ENCODE measurements around the gene CDHR5.
"Not testable (repeated sequence)": the region's sequence is repeated elsewhere in the genome, so short reads cannot be mapped to it uniquely, and the experiment has no call there.

CDHR5 gene

DNA sequence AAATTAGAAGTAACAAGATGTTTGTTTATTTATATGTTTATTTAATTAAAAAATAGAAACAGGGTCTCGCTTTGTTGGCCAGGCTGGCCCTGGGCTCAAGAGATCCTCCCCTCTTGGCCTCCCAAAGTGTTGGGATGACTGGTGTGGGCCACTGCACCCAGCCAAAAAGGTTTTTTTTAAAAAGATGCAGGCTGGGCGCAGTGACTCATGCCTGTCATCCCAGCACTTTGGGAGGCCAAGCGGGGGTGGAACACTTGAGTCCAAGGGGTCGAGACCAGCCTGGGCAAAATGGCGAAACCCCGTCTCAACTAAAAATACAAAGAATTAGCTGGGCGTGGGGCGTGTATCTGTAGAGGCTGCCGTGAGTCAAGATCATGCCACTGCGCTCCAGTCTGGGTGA lies 25.7 kb upstream of the CDHR5 start:
- no peak overlapping the region for H2BK120ac ChIP-seq (ENCODE audit: low read depth, low read length)
- H3K9ac ChIP-seq (ENCODE audit: low read length), result no peak overlapping the region
- no peak overlapping the region for H2BK15ac ChIP-seq (replicated peaks; ENCODE audit: low read depth)
- H3K4me3 ChIP-seq (ENCODE audit: low read length), result no peak overlapping the region
- no peak overlapping the region for H4K5ac ChIP-seq (ENCODE audit: low read length)
- H2AK5ac ChIP-seq (ENCODE audit: low read length), result no peak overlapping the region
- H3K56ac ChIP-seq (ENCODE audit: low read length), result no peak overlapping the region
- WGBS (ENCODE audit: extremely low coverage, insufficient coverage, low lambda C conversion rate), result no CpG with 5 or more reads among the region's 10 CpGs
- H3K79me1 ChIP-seq (ENCODE audit: low read length), result no peaks in the 10 kb centered on the region
- H3K4me2 ChIP-seq (ENCODE audit: low read length), result no peak overlapping the region
- no peak overlapping the region for H3K18ac ChIP-seq (ENCODE audit: low read length)
- H4K8ac ChIP-seq (ENCODE audit: low read depth, low read length), result no peak overlapping the region
- no peak overlapping the region for H3K27ac ChIP-seq (ENCODE audit: low read depth, low read length)
- no peak overlapping the region for H3K4ac ChIP-seq (ENCODE audit: low read depth, low read length)
- DNase-seq, result no peak
- no peaks in the 10 kb centered on the region for H3K36me3 ChIP-seq (ENCODE audit: control insufficient read depth, insufficient read depth, low read length)
- H2BK5ac ChIP-seq (ENCODE audit: low read length), result no peak overlapping the region
- no peaks in the 10 kb centered on the region for H3K79me2 ChIP-seq (ENCODE audit: control insufficient read depth, insufficient read depth, low read length)
- no peaks in the 10 kb centered on the region for H3K4me1 ChIP-seq (ENCODE audit: control insufficient read depth, low read depth, low read length)
- H3K23ac ChIP-seq (ENCODE audit: low read length), result no peak overlapping the region
- H3K27me3 ChIP-seq (ENCODE audit: insufficient read depth, low read length, poor library complexity), result no peaks in the 10 kb centered on the region

DNA sequence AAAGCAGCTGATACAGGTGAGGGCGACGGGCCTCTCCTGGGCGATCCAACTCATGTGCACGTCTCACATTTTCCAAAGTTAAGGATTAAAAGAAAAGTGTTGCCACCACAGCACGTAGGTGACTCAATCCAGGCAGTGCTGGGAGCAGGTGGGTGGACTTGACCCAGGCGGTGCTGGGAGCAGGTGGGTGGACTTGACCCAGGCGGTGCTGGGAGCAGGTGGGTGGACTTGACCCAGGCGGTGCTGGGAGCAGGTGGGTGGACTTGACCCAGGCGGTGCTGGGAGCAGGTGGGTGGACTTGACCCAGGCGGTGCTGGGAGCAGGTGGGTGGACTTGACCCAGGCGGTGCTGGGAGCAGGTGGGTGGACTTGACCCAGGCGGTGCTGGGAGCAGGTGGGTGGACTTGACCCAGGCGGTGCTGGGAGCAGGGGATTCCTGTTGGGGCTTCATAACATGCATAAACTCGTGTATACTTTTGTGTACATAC lies 23.0 kb upstream of the CDHR5 start:
- H3K36me3 ChIP-seq (ENCODE audit: control insufficient read depth, insufficient read depth, low read length); DNase-seq; H3K79me2 ChIP-seq (ENCODE audit: control insufficient read depth, insufficient read depth, low read length); H4K5ac ChIP-seq (ENCODE audit: low read length); H3K18ac ChIP-seq (ENCODE audit: low read length); H3K4me3 ChIP-seq (ENCODE audit: low read length); H4K8ac ChIP-seq (ENCODE audit: low read depth, low read length); H3K27me3 ChIP-seq (ENCODE audit: insufficient read depth, low read length, poor library complexity); H3K4me1 ChIP-seq (ENCODE audit: control insufficient read depth, low read depth, low read length); H2BK120ac ChIP-seq (ENCODE audit: low read depth, low read length); H3K4ac ChIP-seq (ENCODE audit: low read depth, low read length); H3K4me2 ChIP-seq (ENCODE audit: low read length); H2BK5ac ChIP-seq (ENCODE audit: low read length); H2AK5ac ChIP-seq (ENCODE audit: low read length); H3K79me1 ChIP-seq (ENCODE audit: low read length); H3K9ac ChIP-seq (ENCODE audit: low read length); H3K23ac ChIP-seq (ENCODE audit: low read length); H3K27ac ChIP-seq (ENCODE audit: low read depth, low read length); H2BK15ac ChIP-seq (replicated peaks; ENCODE audit: low read depth); H3K56ac ChIP-seq (ENCODE audit: low read length): not testable (repeated sequence)
- no CpG with 5 or more reads among the region's 14 CpGs for WGBS (ENCODE audit: extremely low coverage, insufficient coverage, low lambda C conversion rate)

DNA sequence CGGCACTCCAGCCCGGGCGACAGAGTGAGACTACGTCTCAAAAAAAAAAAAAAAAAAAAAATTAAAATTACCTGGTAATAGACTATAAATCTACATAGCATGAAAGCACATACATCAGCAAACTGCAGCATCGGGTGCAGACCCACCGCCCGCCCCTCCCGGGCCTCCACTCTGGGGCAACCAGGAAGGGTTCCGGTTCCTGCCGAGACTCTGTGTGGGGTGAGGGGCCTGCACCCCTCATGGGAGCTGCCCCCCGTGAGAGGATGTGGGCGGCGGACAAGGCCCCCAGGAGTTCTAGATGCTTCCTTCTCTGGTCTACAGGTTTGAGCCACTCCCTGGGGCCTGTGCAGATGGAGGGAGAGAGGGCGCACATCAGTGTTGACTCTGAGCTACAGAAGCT lies 21.5 kb upstream of the CDHR5 start:
- Histone ChIP-seq H3K18ac (ENCODE audit: low read length) (no peak overlapping the region), H2BK120ac (ENCODE audit: low read depth, low read length) (no peak overlapping the region), H3K4me3 (ENCODE audit: low read length) (no peak overlapping the region), H3K9ac (ENCODE audit: low read length) (no peak overlapping the region), H3K27ac (ENCODE audit: low read depth, low read length) (no peak overlapping the region), H3K4me1 (ENCODE audit: control insufficient read depth, low read depth, low read length) (no peaks in the 10 kb centered on the region), H3K27me3 (ENCODE audit: insufficient read depth, low read length, poor library complexity) (no peaks in the 10 kb centered on the region), H4K5ac (ENCODE audit: low read length) (no peak overlapping the region), H2AK5ac (ENCODE audit: low read length) (no peak overlapping the region), H3K4ac (ENCODE audit: low read depth, low read length) (no peak overlapping the region), H3K56ac (ENCODE audit: low read length) (no peak overlapping the region), H2BK15ac (replicated peaks; ENCODE audit: low read depth) (no peak overlapping the region), H3K23ac (ENCODE audit: low read length) (no peak overlapping the region), H3K36me3 (ENCODE audit: control insufficient read depth, insufficient read depth, low read length) (no peaks in the 10 kb centered on the region), H2BK5ac (ENCODE audit: low read length) (no peak overlapping the region), H3K79me2 (ENCODE audit: control insufficient read depth, insufficient read depth, low read length) (no peaks in the 10 kb centered on the region), H4K8ac (ENCODE audit: low read depth, low read length) (no peak overlapping the region), H3K4me2 (ENCODE audit: low read length) (no peak overlapping the region), H3K79me1 (ENCODE audit: low read length) (no peaks in the 10 kb centered on the region)
- DNase-seq, result no peak
- WGBS (ENCODE audit: extremely low coverage, insufficient coverage, low lambda C conversion rate), result no CpG with 5 or more reads among the region's 14 CpGs

DNA sequence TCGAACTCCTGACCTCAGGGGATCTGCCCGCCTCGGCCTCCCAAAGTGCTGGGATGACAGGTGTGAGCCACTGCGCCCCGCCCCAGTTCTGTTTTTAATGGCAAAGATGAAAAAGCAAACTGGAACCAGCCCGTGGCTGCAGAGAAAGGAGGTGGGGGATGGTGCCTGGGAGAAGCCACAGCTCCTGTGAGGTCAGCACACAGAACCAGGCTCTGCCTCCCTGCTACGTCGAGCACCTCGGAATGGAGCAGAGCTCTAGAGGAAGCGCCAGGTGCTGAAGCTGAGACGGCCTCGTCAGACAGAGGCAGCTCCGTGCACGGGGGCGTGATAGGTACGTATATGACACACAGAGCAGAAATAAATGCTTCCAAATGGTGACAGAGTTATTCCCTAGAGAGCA lies 20.8 kb upstream of the CDHR5 start:
- no peak overlapping the region for H3K23ac ChIP-seq (ENCODE audit: low read length)
- no peak overlapping the region for H3K4me2 ChIP-seq (ENCODE audit: low read length)
- H3K79me1 ChIP-seq (ENCODE audit: low read length), result no peaks in the 10 kb centered on the region
- no peak overlapping the region for H2AK5ac ChIP-seq (ENCODE audit: low read length)
- no CpG with 5 or more reads among the region's 16 CpGs for WGBS (ENCODE audit: extremely low coverage, insufficient coverage, low lambda C conversion rate)
- no peaks in the 10 kb centered on the region for H3K79me2 ChIP-seq (ENCODE audit: control insufficient read depth, insufficient read depth, low read length)
- no peak overlapping the region for H3K56ac ChIP-seq (ENCODE audit: low read length)
- no peak overlapping the region for H4K5ac ChIP-seq (ENCODE audit: low read length)
- no peaks in the 10 kb centered on the region for H3K36me3 ChIP-seq (ENCODE audit: control insufficient read depth, insufficient read depth, low read length)
- H3K27me3 ChIP-seq (ENCODE audit: insufficient read depth, low read length, poor library complexity), result no peaks in the 10 kb centered on the region
- H2BK15ac ChIP-seq (replicated peaks; ENCODE audit: low read depth), result no peak overlapping the region
- no peak overlapping the region for H4K8ac ChIP-seq (ENCODE audit: low read depth, low read length)
- no peak overlapping the region for H3K4me3 ChIP-seq (ENCODE audit: low read length)
- H3K4ac ChIP-seq (ENCODE audit: low read depth, low read length), result no peak overlapping the region
- H3K27ac ChIP-seq (ENCODE audit: low read depth, low read length), result no peak overlapping the region
- no peak overlapping the region for H2BK120ac ChIP-seq (ENCODE audit: low read depth, low read length)
- H3K4me1 ChIP-seq (ENCODE audit: control insufficient read depth, low read depth, low read length), result no peaks in the 10 kb centered on the region
- H3K18ac ChIP-seq (ENCODE audit: low read length), result no peak overlapping the region
- DNase-seq, result no peak
- no peak overlapping the region for H3K9ac ChIP-seq (ENCODE audit: low read length)
- H2BK5ac ChIP-seq (ENCODE audit: low read length), result no peak overlapping the region

DNA sequence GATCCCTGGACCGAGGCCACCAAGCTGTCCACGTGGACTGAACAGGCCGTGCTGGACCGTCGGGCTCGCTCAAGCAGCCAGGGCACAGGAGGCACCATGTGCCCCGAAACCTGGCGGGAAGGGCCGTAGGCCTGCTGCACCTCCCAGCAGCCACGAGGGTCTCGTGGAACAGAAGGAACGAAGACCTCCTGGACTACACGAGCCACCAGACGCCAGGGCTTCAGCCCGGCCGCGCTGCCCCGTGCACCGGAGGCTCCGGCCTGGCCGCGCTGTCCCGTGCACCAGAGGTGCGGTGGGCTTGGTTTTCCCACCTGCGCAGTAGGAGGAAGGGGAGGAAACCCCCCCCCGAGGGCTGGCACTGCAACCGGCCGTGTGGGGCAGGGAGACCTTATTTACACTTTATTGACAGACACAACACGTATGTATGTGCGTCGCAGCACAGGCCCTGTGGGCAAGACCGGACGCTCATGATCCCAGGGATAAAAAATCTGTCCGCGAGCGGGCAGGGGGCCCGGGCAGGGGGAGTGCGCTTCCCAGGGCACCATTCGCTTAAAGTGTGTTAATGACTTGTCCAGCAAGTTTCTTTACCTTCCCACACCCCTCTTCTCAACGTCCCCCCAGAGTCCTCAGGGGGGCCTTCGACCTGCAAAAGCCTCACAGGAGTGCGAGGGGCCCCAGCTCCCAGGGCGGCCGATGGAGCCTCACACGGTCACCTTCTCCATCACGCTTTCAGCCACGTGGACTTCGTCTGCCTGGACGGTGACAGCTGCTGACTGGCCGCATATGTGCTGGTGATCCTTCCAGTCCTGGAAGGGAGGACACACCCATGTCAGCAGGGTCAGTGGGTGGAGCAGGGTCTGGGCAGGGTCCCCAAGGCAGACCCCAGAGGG lies 19.3 kb upstream of the CDHR5 start:
- Histone ChIP-seq H3K79me1 (ENCODE audit: low read length) (no peaks in the 10 kb centered on the region), H3K4me1 (ENCODE audit: control insufficient read depth, low read depth, low read length) (no peaks in the 10 kb centered on the region), H2BK120ac (ENCODE audit: low read depth, low read length) (no peak overlapping the region), H3K27ac (ENCODE audit: low read depth, low read length) (no peak overlapping the region), H3K9ac (ENCODE audit: low read length) (no peak overlapping the region), H2BK15ac (replicated peaks; ENCODE audit: low read depth) (no peak overlapping the region), H3K4me3 (ENCODE audit: low read length) (no peak overlapping the region), H3K27me3 (ENCODE audit: insufficient read depth, low read length, poor library complexity) (no peaks in the 10 kb centered on the region), H3K56ac (ENCODE audit: low read length) (no peak overlapping the region), H2BK5ac (ENCODE audit: low read length) (no peak overlapping the region), H4K5ac (ENCODE audit: low read length) (no peak overlapping the region), H3K4ac (ENCODE audit: low read depth, low read length) (no peak overlapping the region), H2AK5ac (ENCODE audit: low read length) (no peak overlapping the region), H3K23ac (ENCODE audit: low read length) (no peak overlapping the region), H4K8ac (ENCODE audit: low read depth, low read length) (no peak overlapping the region), H3K18ac (ENCODE audit: low read length) (no peak overlapping the region), H3K36me3 (ENCODE audit: control insufficient read depth, insufficient read depth, low read length) (no peaks in the 10 kb centered on the region), H3K79me2 (ENCODE audit: control insufficient read depth, insufficient read depth, low read length) (no peaks in the 10 kb centered on the region), H3K4me2 (ENCODE audit: low read length) (no peak overlapping the region)
- no CpG with 5 or more reads among the region's 50 CpGs for WGBS (ENCODE audit: extremely low coverage, insufficient coverage, low lambda C conversion rate)
- DNase-seq, result no peak

DNA sequence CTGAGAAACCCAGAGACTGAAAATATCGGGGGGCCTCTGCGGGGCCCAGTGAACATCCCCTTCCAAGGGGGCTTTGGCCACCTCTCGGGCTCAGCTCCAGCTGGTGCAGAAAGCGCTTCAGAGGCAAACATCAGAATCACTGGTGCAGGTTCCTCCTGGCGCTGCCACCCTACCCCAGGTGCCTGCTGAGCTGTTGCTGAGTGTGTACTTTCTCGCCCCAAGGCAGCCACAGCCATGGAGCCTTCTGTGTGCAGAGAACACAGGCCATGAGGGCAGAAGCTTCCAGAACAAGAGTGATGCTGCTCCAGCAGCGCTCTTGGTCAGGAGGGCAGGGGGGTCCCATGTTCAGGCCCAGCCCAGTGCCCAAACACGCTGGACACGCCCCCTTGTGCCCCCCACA lies 18.6 kb upstream of the CDHR5 start:
- WGBS (ENCODE audit: extremely low coverage, insufficient coverage, low lambda C conversion rate), result no CpG with 5 or more reads among the region's 9 CpGs
- Histone ChIP-seq H3K36me3 (ENCODE audit: control insufficient read depth, insufficient read depth, low read length) (no peaks in the 10 kb centered on the region), H3K9ac (ENCODE audit: low read length) (no peak overlapping the region), H3K18ac (ENCODE audit: low read length) (no peak overlapping the region), H2AK5ac (ENCODE audit: low read length) (no peak overlapping the region), H3K23ac (ENCODE audit: low read length) (no peak overlapping the region), H3K4me1 (ENCODE audit: control insufficient read depth, low read depth, low read length) (no peaks in the 10 kb centered on the region), H3K4me2 (ENCODE audit: low read length) (no peak overlapping the region), H4K5ac (ENCODE audit: low read length) (no peak overlapping the region), H3K27ac (ENCODE audit: low read depth, low read length) (no peak overlapping the region), H3K79me1 (ENCODE audit: low read length) (no peaks in the 10 kb centered on the region), H2BK120ac (ENCODE audit: low read depth, low read length) (no peak overlapping the region), H3K56ac (ENCODE audit: low read length) (no peak overlapping the region), H3K79me2 (ENCODE audit: control insufficient read depth, insufficient read depth, low read length) (no peaks in the 10 kb centered on the region), H3K4ac (ENCODE audit: low read depth, low read length) (no peak overlapping the region), H2BK5ac (ENCODE audit: low read length) (no peak overlapping the region), H4K8ac (ENCODE audit: low read depth, low read length) (no peak overlapping the region), H2BK15ac (replicated peaks; ENCODE audit: low read depth) (no peak overlapping the region), H3K27me3 (ENCODE audit: insufficient read depth, low read length, poor library complexity) (no peaks in the 10 kb centered on the region), H3K4me3 (ENCODE audit: low read length) (no peak overlapping the region)
- DNase-seq, result no peak

Data from mesendoderm (in vitro differentiated cells).